A673 (cell line): ENCODE data around the gene SUSD6. TPM values are rescaled to one million over a fixed set of nuclear protein-coding genes. Genes with fewer than 3 reads are reported as not detected.

Experiments used
- BruUV-seq: library from RNA; stranded (reverse); fragments of 400-500 nt; replicated peaks from 2 replicates; lab custom pipeline; 2021; lab: Mats Ljungman, UMichigan
- CTCF ChIA-PET: fragments of 300-600 bp; sonication (Branson Sonifier 250); formaldehyde crosslinking; loops from one replicate; lab custom pipeline; 2022; ENCODE audit warnings: antibody characterized with exemption; lab: Charles Lee
- POLR2A ChIA-PET: fragments of 300-600 bp; sonication (Branson Sonifier 250); formaldehyde crosslinking; loops from one replicate; lab custom pipeline; 2022; ENCODE audit warnings: antibody characterized with exemption; ENCODE audit not compliant: low non-redundant PET; lab: Charles Lee
- DNase-seq: peaks from one replicate; pipeline ENCODE4 v3.0.0-alpha.2; 2015; ENCODE audit warnings: low spot score
- H3K27ac ChIP-seq: fragments of 200-600 bp; sonication (generic); 2 replicates; pipeline ENCODE4 v1.5.1; 2016; ENCODE audit warnings: mixed run types, low read depth, mild to moderate bottlenecking, mixed read lengths, antibody characterized with exemption, low read length; ENCODE audit not compliant: poor library complexity, severe bottlenecking
- H3K27me3 ChIP-seq: fragments of 200-600 bp; sonication (generic); replicated peaks from 2 replicates; pipeline ENCODE4 v1.6.1; 2017; ENCODE audit warnings: mixed run types, low read depth, mild to moderate bottlenecking, mixed read lengths, antibody characterized with exemption, low read length; ENCODE audit not compliant: insufficient read depth, poor library complexity
- H3K36me3 ChIP-seq: fragments of 200-600 bp; sonication (generic); 2 replicates; pipeline ENCODE4 v1.6.1; 2016; ENCODE audit warnings: mixed run types, mild to moderate bottlenecking, mixed read lengths, antibody characterized with exemption, low read length; ENCODE audit not compliant: insufficient read depth, poor library complexity, severe bottlenecking
- H3K4me1 ChIP-seq: fragments of 200-600 bp; sonication (generic); 2 replicates; pipeline ENCODE4 v1.6.1; 2017; ENCODE audit warnings: mixed run types, mild to moderate bottlenecking, mixed read lengths, antibody characterized with exemption, low read length; ENCODE audit not compliant: insufficient read depth, poor library complexity, severe bottlenecking
- H3K4me3 ChIP-seq: fragments of 200-600 bp; sonication (generic); 2 replicates; pipeline ENCODE4 v1.5.1; 2016; ENCODE audit warnings: low read depth, mixed run types, mild to moderate bottlenecking, mixed read lengths, low read length; ENCODE audit not compliant: poor library complexity, severe bottlenecking
- H3K9me3 ChIP-seq: fragments of 200-600 bp; sonication (generic); 2 replicates; pipeline ENCODE4 v1.6.1; 2016; ENCODE audit warnings: mixed run types, low read depth, mild to moderate bottlenecking, mixed read lengths, antibody characterized with exemption, low read length; ENCODE audit not compliant: poor library complexity, severe bottlenecking
- EZH2 ChIP-seq: fragments of 200-600 bp; sonication (generic); IDR thresholded peaks from 2 replicates; pipeline ENCODE4 v1.6.1; 2017; ENCODE audit warnings: borderline replicate concordance, low read depth, mild to moderate bottlenecking, mixed read lengths, antibody characterized with exemption, low read length; ENCODE audit not compliant: poor library complexity, severe bottlenecking
- intact Hi-C: fragments of 100-400 bp; cut with micrococcal nuclease; formaldehyde crosslinking; loops from one replicate; pipeline ENCODE4 v1.10.0; 2022; ENCODE audit not compliant: unreplicated experiment
- total RNA-seq: library from RNA; stranded (reverse); gene quantifications from 2 replicates; pipeline ENCODE4 v1.2.3, GENCODE V29; 2021
- TF ChIP-seq, protein P1 (sequence below): fragments of 300-800, 200-600 bp; sonication (generic); conservative IDR thresholded peaks from 2 replicates; pipeline ENCODE4 v1.5.1; 2017; ENCODE audit warnings: low read depth, mild to moderate bottlenecking, antibody characterized with exemption, low read length, moderate library complexity, mixed read lengths

The SUSD6 gene
- total RNA-seq, 1 experiment from 2014 or later = 9.2 TPM

DNA sequence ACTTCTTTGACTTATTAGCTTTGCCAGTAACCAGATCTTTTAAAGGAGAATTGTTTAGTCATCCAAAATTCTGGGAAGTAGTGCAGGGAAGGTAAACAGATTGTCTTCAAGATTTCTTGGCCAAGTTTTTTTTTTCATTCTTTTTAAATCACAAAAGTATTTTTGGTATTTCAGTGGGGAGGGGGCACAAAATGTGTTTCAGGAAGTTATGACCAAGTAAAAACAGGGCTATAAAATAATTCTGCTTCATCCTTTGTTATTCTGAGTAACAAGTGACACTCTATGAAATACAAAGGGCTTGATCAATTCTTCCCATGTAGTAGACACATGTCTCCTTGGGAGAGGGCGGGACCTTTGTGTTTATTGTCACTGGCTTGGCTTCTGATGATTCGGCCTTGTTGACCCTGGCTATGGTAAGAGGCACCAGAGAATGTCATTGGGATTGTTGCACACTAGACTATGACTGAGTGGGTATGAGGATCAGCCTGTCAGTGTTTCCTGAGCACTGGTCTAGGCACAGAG lies 55.4 kb downstream of the SUSD6 start:
- Histone ChIP-seq H3K4me3 (no peak overlapping the region), H3K36me3 (no peaks in the 10 kb centered on the region), H3K4me1 (peaks cover 6% of the 10 kb centered on the region), H3K9me3 (no peaks in the 10 kb centered on the region), H3K27me3 (no peaks in the 10 kb centered on the region), H3K27ac (no peak overlapping the region)
- no peak for TF ChIP-seq EZH2
- intact Hi-C loops = no loop called here
- no peak for DNase-seq
- BruUV-seq = no TSS peak
- ChIA-PET POLR2A (interaction anchor here (0.6 kb wide), 1 partner anchor 33 kb away, joined by 3 read pairs; no protein-coding TSS in a partner anchor), CTCF (no interaction called here)

DNA sequence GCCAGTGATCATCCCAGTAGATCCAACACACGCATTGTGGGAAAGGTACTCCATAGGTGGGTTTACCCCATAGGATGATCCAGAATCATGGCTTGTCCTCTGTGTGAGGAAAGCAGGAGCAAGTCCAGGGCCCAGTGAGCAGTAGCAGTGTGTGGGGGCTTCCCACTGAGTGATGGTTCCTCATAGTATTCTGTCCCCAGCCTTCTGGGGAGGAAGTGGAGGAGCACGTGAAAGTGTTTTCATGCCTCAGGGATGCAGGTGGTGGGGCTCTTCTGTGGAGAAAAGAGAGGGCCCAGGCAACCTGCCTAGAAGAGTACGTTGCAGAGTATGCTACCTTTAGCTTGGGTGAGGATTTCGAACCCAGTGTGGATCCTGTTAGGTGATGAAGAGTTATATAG lies 56.5 kb downstream of the SUSD6 start:
- no TSS peak for BruUV-seq
- peaks cover 10% of the 10 kb centered on the region for H3K4me1 ChIP-seq
- no peak overlapping the region for H3K27ac ChIP-seq
- ChIA-PET POLR2A (no interaction called here), CTCF (no interaction called here)
- DNase-seq = no peak
- intact Hi-C loops = no loop called here
- no peaks in the 10 kb centered on the region for H3K9me3 ChIP-seq
- no peaks in the 10 kb centered on the region for H3K27me3 ChIP-seq
- H3K4me3 ChIP-seq = no peak overlapping the region
- TF ChIP-seq EZH2 = no peak
- TF ChIP-seq, protein P1, sequence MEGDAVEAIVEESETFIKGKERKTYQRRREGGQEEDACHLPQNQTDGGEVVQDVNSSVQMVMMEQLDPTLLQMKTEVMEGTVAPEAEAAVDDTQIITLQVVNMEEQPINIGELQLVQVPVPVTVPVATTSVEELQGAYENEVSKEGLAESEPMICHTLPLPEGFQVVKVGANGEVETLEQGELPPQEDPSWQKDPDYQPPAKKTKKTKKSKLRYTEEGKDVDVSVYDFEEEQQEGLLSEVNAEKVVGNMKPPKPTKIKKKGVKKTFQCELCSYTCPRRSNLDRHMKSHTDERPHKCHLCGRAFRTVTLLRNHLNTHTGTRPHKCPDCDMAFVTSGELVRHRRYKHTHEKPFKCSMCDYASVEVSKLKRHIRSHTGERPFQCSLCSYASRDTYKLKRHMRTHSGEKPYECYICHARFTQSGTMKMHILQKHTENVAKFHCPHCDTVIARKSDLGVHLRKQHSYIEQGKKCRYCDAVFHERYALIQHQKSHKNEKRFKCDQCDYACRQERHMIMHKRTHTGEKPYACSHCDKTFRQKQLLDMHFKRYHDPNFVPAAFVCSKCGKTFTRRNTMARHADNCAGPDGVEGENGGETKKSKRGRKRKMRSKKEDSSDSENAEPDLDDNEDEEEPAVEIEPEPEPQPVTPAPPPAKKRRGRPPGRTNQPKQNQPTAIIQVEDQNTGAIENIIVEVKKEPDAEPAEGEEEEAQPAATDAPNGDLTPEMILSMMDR = no peak
- H3K36me3 ChIP-seq = no peaks in the 10 kb centered on the region

DNA sequence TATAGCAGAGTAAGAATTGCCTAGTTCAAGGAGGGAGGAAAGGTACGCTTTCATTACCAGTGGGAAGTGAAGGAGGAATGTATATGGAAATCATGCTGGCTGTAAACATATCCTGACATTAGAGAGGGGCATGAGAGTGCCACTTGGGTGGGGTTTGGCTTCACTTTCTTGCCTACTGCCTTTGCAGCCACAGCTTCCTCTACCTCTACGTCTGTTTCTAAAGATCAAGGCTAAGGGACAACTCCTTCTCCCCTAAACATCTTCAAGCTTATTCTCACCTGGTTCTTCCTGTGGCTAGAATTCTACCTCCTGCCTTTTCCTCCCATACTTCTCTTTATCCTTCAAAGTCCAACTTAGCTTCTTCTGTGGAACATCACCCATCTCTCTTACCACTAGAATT lies 58.0 kb downstream of the SUSD6 start:
- Histone ChIP-seq H3K27me3 (no peaks in the 10 kb centered on the region), H3K4me1 (peaks cover 10% of the 10 kb centered on the region), H3K9me3 (no peaks in the 10 kb centered on the region), H3K27ac (no peak overlapping the region), H3K36me3 (no peaks in the 10 kb centered on the region), H3K4me3 (no peak overlapping the region)
- no peak for DNase-seq
- no TSS peak for BruUV-seq
- intact Hi-C loops = no loop called here
- no peak for TF ChIP-seq EZH2
- TF ChIP-seq, protein P1 = no peak
- POLR2A ChIA-PET = no interaction called here
- CTCF ChIA-PET = no interaction called here

DNA sequence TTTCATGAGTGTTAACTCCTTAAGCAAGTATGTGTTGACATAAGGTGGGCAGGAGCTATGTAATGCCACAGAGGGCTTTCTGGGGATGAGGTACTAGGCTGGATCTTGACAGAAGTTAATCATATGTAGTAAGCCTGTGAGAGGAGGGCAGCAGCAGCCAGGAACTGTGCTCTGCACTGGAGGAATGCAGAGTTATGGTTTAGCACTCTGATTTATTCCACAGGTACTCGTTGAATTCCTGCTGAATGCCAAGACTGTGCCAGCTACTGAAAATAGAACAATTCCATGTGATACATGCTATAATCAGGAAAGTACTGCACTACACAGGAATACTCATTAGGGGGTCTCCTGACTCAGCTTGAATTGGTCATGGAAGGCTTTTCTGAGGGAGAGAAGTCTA lies 58.7 kb downstream of the SUSD6 start:
- ChIA-PET CTCF (no interaction called here), POLR2A (no interaction called here)
- intact Hi-C loops = no loop called here
- Histone ChIP-seq H3K27ac (no peak overlapping the region), H3K36me3 (no peaks in the 10 kb centered on the region), H3K27me3 (no peaks in the 10 kb centered on the region), H3K9me3 (no peaks in the 10 kb centered on the region), H3K4me1 (peaks cover 10% of the 10 kb centered on the region), H3K4me3 (no peak overlapping the region)
- TF ChIP-seq EZH2 = no peak
- TF ChIP-seq, protein P1 = no peak
- no TSS peak for BruUV-seq
- no peak for DNase-seq
